CD14-positive monocyte (primary cell): Measurements from ENCODE around the gene PDPK1. TPM values are rescaled to one million over a fixed set of nuclear protein-coding genes. Genes with fewer than 3 reads are reported as not detected.

Source experiments
- DNase-seq, 3 donors: peaks; one replicate each; pipeline ENCODE4 v3.0.0-alpha.2; 2011 to 2022
- H2AFZ ChIP-seq: 2 replicates; pipeline ENCODE4 v1.6.0; 2012; ENCODE audit warnings: mild to moderate bottlenecking, low read depth, low read length, inconsistent platforms; ENCODE audit not compliant: insufficient read depth, poor library complexity, severe bottlenecking
- H3K27ac ChIP-seq, 2 donors: 1 replicate in 1 of 2; 2 replicates in 1 of 2; pipeline ENCODE4 v1.5.1; 2012 to 2013; ENCODE audit warnings: low read length in 2 of 2, control low read depth in 1 of 2, inconsistent platforms in 1 of 2, low read depth in 1 of 2, mild to moderate bottlenecking in 1 of 2
- H3K27me3 ChIP-seq, 2 donors: one replicate each; pipeline versions ENCODE4 v1.6.0 to v1.6.1; 2011 to 2013; ENCODE audit warnings: low read length in 2 of 2; ENCODE audit not compliant: control insufficient read depth in 2 of 2, insufficient read depth in 2 of 2
- H3K36me3 ChIP-seq, 2 donors: replicated peaks in 1 of 2; 1 replicate in 1 of 2; 2 replicates in 1 of 2; pipeline versions ENCODE4 v1.5.1 to v1.6.1; 2012 to 2013; ENCODE audit warnings: low read length in 2 of 2, control low read depth in 1 of 2, inconsistent platforms in 1 of 2, mild to moderate bottlenecking in 1 of 2; ENCODE audit not compliant: insufficient read depth in 2 of 2, control insufficient read depth in 1 of 2
- H3K4me1 ChIP-seq, 2 donors: 1 replicate in 1 of 2; 2 replicates in 1 of 2; pipeline versions ENCODE4 v1.5.1 to v1.6.1; 2012 to 2013; ENCODE audit warnings: low read length in 2 of 2, control low read depth in 1 of 2, inconsistent platforms in 1 of 2, mild to moderate bottlenecking in 1 of 2, moderate library complexity in 1 of 2; ENCODE audit not compliant: insufficient read depth in 2 of 2, control insufficient read depth in 1 of 2
- H3K4me2 ChIP-seq: replicated peaks from 2 replicates; pipeline ENCODE3; 2012; ENCODE audit warnings: low read length, moderate library complexity, mild to moderate bottlenecking; ENCODE audit not compliant: poor library complexity, severe bottlenecking; ENCODE audit errors: extremely low read depth
- H3K4me3 ChIP-seq, 3 experiments: fragments of 200-600 bp in 1 of 3; sonication (generic) in 1 of 3; replicated peaks in 1 of 3; 1 replicate in 2 of 3; 2 replicates in 1 of 3; pipeline ENCODE4 v1.5.1; 2011 to 2013; ENCODE audit warnings: low read length in 3 of 3, mild to moderate bottlenecking in 3 of 3, control low read depth in 2 of 3, low read depth in 2 of 3, inconsistent platforms in 1 of 3, moderate library complexity in 1 of 3
- H3K79me2 ChIP-seq: 2 replicates; pipeline ENCODE4 v1.6.0; 2012; ENCODE audit warnings: mild to moderate bottlenecking, control low read depth, inconsistent platforms, low read length, moderate library complexity; ENCODE audit not compliant: insufficient read depth
- H3K9ac ChIP-seq: 2 replicates; pipeline ENCODE4 v1.6.0; 2017; ENCODE audit warnings: low read length, mild to moderate bottlenecking; ENCODE audit not compliant: insufficient read depth, poor library complexity, severe bottlenecking
- H3K9me3 ChIP-seq, 2 donors: replicated peaks in 1 of 2; 1 replicate in 1 of 2; 2 replicates in 1 of 2; pipeline versions ENCODE4 v1.5.1 to v1.6.1; 2012 to 2013; ENCODE audit warnings: low read length in 2 of 2, control low read depth in 1 of 2; ENCODE audit not compliant: control insufficient read depth in 1 of 2, insufficient read depth in 1 of 2
- H4K20me1 ChIP-seq: 2 replicates; pipeline ENCODE4 v1.6.0; 2012; ENCODE audit warnings: mild to moderate bottlenecking, low read length, control low read depth, moderate library complexity; ENCODE audit not compliant: insufficient read depth
- H3K27ac Mint-ChIP-seq, 7 donors: one replicate each; pipeline ENCODE4 v1.8.0; 2020; ENCODE audit warnings: mild to moderate bottlenecking in 7 of 7, mixed read lengths in 7 of 7, moderate library complexity in 6 of 7, inconsistent platforms in 2 of 7
- H3K27me3 Mint-ChIP-seq, 3 donors: one replicate each; pipeline ENCODE4 v1.8.0; 2021 to 2022; ENCODE audit warnings: low read depth in 3 of 3, mild to moderate bottlenecking in 3 of 3, mixed read lengths in 3 of 3, moderate library complexity in 3 of 3, inconsistent platforms in 1 of 3
- H3K36me3 Mint-ChIP-seq, 2 donors: one replicate each; pipeline ENCODE4 v1.8.0; 2020; ENCODE audit warnings: mixed read lengths in 2 of 2, inconsistent platforms in 1 of 2, mild to moderate bottlenecking in 1 of 2
- H3K4me1 Mint-ChIP-seq: one replicate; pipeline ENCODE4 v1.8.0; 2020; ENCODE audit warnings: mild to moderate bottlenecking, mixed read lengths
- H3K4me3 Mint-ChIP-seq, 2 donors: one replicate each; pipeline ENCODE4 v1.8.0; 2020; ENCODE audit warnings: mild to moderate bottlenecking in 2 of 2, mixed read lengths in 2 of 2, moderate library complexity in 1 of 2
- H3K9me3 Mint-ChIP-seq, 7 donors: one replicate each; pipeline ENCODE4 v1.8.0; 2020 to 2022; ENCODE audit warnings: mixed read lengths in 7 of 7, mild to moderate bottlenecking in 6 of 7, moderate library complexity in 6 of 7, inconsistent platforms in 2 of 7
- WGBS: methylation state at CpG from one replicate; pipeline ENCODE4 v1.1.5; 2013; ENCODE audit warnings: missing lambda C conversion rate; ENCODE audit not compliant: insufficient coverage; 5-methylcytosine and 5-hydroxymethylcytosine counted together
- intact Hi-C, 2 donors: fragments of 100-400 bp; cut with micrococcal nuclease; formaldehyde crosslinking; loops; one replicate each; pipeline versions ENCODE4 v1.15.0 to v1.15.1; 2023
- polyA plus RNA-seq, 3 donors: library from polyadenylated mRNA; depleted of rRNA in 1 of 3; unstranded in 2 of 3; stranded (reverse) in 1 of 3; fragments of 300-500 nt in 2 of 3; fragments of >200 nt in 1 of 3; fragmentation: Illumina TruSeq in 2 of 3; gene quantifications; 1 replicate in 2 of 3; 2 replicates in 1 of 3; pipeline ENCODE4 v1.2.3, GENCODE V29; 2012 to 2021
- TF ChIP-seq, protein P1 (sequence below): fragments of 200-600 bp; IDR thresholded peaks from one replicate; pipeline ENCODE4 v1.8.0; 2022; ENCODE audit warnings: antibody characterized with exemption, mild to moderate bottlenecking

PDPK1 gene
- polyA plus RNA-seq, 3 donors: 35.6 to 45.9 (median 38.6) TPM

DNA sequence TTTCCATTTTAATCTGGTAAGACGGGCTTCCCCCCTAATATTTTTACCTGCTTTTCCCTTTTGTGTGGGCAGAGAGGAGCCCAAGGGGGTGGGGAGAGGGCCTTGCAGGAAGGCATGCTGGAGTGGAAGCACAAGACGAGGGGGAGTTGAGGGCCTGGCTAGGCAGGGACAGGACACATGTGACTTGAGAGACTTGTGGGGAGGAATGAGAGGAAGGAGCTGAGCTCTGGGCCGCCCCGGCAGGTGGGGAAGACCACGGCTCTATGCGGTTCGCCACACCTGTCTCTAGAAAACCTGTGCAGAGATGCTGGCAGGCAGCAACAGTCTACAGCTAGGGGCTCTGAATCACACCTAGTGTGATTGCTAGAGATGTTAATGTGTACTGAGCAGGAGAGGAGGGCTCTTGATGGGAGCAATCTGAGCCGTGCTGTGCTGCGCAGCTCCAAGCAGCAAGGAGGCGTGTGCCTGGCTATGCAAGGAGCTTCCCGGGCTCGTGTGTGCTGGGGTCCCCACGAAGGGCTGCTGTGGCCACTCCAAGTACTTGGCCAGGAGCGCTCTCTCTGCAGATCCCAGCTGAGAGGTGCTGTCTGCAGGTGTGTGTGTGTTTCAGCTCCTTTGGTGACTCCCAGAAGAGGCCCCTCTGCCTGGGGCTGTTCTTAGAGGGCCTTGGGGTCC lies 50.2 kb downstream of the PDPK1 start:
- Mint-ChIP-seq H3K27me3 (no peaks in the 10 kb centered on the region), H3K9me3 (no peaks in the 10 kb centered on the region), H3K4me1 (no peaks in the 10 kb centered on the region), H3K4me3 (no peak overlapping the region), H3K36me3 (peaks cover 65 to 79% of the 10 kb centered on the region in 2 donors), H3K27ac (peak overlapping the region in 1 of 7 donors; percentile 71)
- Histone ChIP-seq H3K9ac (no peak overlapping the region), H2AFZ (no peak overlapping the region), H3K9me3 (no peaks in the 10 kb centered on the region), H4K20me1 (peaks cover 85% of the 10 kb centered on the region), H3K27ac (no peak overlapping the region), H3K4me2 (no peak overlapping the region), H3K27me3 (no peaks in the 10 kb centered on the region), H3K36me3 (peaks cover 82 to 86% of the 10 kb centered on the region in 2 donors), H3K79me2 (peaks cover 18% of the 10 kb centered on the region), H3K4me3 (no peak overlapping the region), H3K4me1 (no peaks in the 10 kb centered on the region)
- TF ChIP-seq, protein P1, sequence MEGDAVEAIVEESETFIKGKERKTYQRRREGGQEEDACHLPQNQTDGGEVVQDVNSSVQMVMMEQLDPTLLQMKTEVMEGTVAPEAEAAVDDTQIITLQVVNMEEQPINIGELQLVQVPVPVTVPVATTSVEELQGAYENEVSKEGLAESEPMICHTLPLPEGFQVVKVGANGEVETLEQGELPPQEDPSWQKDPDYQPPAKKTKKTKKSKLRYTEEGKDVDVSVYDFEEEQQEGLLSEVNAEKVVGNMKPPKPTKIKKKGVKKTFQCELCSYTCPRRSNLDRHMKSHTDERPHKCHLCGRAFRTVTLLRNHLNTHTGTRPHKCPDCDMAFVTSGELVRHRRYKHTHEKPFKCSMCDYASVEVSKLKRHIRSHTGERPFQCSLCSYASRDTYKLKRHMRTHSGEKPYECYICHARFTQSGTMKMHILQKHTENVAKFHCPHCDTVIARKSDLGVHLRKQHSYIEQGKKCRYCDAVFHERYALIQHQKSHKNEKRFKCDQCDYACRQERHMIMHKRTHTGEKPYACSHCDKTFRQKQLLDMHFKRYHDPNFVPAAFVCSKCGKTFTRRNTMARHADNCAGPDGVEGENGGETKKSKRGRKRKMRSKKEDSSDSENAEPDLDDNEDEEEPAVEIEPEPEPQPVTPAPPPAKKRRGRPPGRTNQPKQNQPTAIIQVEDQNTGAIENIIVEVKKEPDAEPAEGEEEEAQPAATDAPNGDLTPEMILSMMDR: no peak
- intact Hi-C loops: no loop called here
- 97% methylated on average over 12 of the region's 14 CpGs for WGBS
- DNase-seq: no peak

DNA sequence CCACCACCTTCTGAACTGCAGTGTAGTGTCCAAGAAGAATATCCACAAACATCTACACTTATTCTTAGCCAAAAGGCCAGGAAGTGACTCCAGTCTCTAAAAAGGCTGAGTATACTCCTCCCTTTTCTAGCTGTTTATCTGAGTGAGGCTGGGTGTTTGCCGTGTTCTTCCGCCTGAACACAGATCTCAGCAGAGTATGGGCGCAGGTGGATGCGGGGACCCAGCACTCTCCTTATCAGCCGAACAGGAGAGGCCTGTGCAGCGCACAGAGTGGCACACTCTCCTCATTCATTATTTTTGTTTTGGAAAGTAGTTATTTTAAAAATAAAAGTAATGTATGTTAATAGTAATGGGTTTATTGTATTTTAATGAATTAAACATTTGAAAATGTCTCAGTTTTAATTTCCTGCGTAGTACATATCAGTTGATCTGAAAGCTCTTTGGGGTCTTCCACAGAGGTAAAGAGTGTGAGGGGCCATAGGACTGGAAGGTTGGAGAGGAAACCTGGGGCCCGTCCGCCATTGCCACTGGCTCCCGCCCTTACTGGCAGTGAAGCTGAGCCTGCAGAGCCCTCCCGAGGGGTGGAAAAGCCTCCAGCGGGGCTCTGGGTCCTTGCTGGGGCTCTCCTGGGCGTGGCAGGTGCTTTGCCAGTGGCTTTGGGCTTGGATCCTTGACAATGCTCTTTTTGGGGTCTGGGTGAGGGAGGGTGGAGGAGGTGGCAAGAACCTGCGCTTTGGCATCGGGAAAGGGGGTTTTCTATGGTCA lies 53.8 kb downstream of the PDPK1 start:
- H3K4me3 Mint-ChIP-seq: no peak overlapping the region
- Histone ChIP-seq H3K4me2 (no peak overlapping the region), H3K4me1 (no peaks in the 10 kb centered on the region), H4K20me1 (peaks cover 98% of the 10 kb centered on the region), H2AFZ (no peak overlapping the region), H3K4me3 (no peak overlapping the region), H3K27ac (no peak overlapping the region), H3K27me3 (no peaks in the 10 kb centered on the region), H3K9me3 (no peaks in the 10 kb centered on the region), H3K36me3 (peaks cover 85 to 99% of the 10 kb centered on the region in 2 donors), H3K79me2 (peaks cover 31% of the 10 kb centered on the region), H3K9ac (no peak overlapping the region)
- intact Hi-C loops: no loop called here
- no peak for DNase-seq
- 98% methylated on average over 12 of the region's 15 CpGs for WGBS
- no peaks in the 10 kb centered on the region for H3K27me3 Mint-ChIP-seq
- no peaks in the 10 kb centered on the region for H3K4me1 Mint-ChIP-seq
- TF ChIP-seq, protein P1: no peak
- no peaks in the 10 kb centered on the region for H3K9me3 Mint-ChIP-seq
- no peak overlapping the region for H3K27ac Mint-ChIP-seq
- peaks cover 73 to 94% of the 10 kb centered on the region in 2 donors for H3K36me3 Mint-ChIP-seq
